Measurements from ENCODE around the gene PUS3.

- TF ChIP-seq POLR2A (IDR thresholded peaks at IDR 0.05; ENCODE audit: low read depth, low read length) = no peak
- TF ChIP-seq TAF1 (IDR thresholded peaks at IDR 0.05; ENCODE audit: borderline replicate concordance, low read depth, low read length) = no peak
These were observed 47.1 kb upstream of the PUS3 start for GRCh38 chr11:125950178-125950490.

Measured in GM12892 (cell line).